ENCODE results near the gene PPP2R2C. TPM values are rescaled to one million over a fixed set of nuclear protein-coding genes. Genes with fewer than 3 reads are reported as not detected.

The PPP2R2C gene
- total and polyA plus RNA-seq, 2 experiments from 2014 or later = not detected

DNA sequence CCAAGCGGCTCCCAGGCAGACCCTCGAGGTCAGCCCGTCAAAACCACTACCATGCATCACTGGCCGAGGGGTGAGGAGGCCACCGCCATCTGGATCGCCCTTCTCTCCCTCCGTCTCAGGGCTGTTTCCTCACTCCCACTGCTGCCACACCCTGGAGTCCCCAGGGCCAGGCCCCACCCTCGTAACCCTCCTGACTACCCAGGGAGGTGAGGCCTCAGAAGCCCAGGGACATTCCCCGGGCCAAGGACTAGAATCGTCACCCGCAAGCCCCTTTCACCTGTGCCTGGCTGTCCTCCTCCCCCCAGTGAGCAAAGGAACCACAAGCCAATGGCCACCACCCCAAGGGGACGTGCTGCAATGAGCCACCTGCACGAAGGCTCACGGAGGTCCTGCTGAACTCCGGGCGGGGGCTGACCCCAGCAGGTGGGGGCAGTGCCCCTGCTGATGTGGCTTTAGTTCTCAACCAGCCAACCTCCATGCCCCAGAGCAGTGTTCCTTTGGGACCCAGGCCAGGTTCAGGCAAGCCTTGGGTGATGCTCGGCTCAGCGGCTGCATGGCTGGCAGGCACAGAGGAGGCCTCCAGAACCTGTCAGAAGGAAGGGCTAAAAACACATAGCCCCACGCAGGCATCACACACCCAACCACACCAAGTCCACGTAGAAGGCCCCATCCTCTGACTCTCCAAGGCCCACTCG is 23.8 kb downstream of the PPP2R2C start:
- H2AFZ ChIP-seq = no peak overlapping the region
- H3K9me3 ChIP-seq (ENCODE audit: low read depth) = no peaks in the 10 kb centered on the region
- H3K4me3 ChIP-seq = no peak overlapping the region
- TF ChIP-seq EZH2 (IDR thresholded peaks at IDR 0.05; ENCODE audit: insufficient read depth, poor library complexity, severe bottlenecking) (no peak), EZH2phosphoT487 (IDR thresholded peaks at IDR 0.05; ENCODE audit: insufficient read depth, low read depth) (no peak)
- no peaks in the 10 kb centered on the region for H3K9me2 ChIP-seq (ENCODE audit: insufficient read depth)
- H3K9ac ChIP-seq = no peak overlapping the region
- no peaks in the 10 kb centered on the region for H4K20me1 ChIP-seq (ENCODE audit: insufficient read depth)
- peaks cover 26% of the 10 kb centered on the region for H3K27me3 ChIP-seq (replicated peaks; ENCODE audit: insufficient read depth)
- no peaks in the 10 kb centered on the region for H3F3A ChIP-seq (ENCODE audit: insufficient read depth)
- WGBS, 2 experiments (ENCODE audit: low coverage in 1 of 2, low lambda C conversion rate in 2 of 2, missing lambda C conversion rate in 2 of 2) = 55 to 60% methylated on average over 18 to 21 of the region's 21 CpGs
- no peaks in the 10 kb centered on the region for H3K4me1 ChIP-seq (ENCODE audit: insufficient read depth)
- no peak overlapping the region for H3K27ac ChIP-seq
- no peak for DNase-seq
- in situ Hi-C loops (cut with MboI) = no loop called here
- H3K36me3 ChIP-seq (ENCODE audit: low read depth) = no peaks in the 10 kb centered on the region
- H3K4me2 ChIP-seq (ENCODE audit: unreplicated experiment) = no peak overlapping the region
- no peaks in the 10 kb centered on the region for H3K79me2 ChIP-seq (ENCODE audit: insufficient read depth)

DNA sequence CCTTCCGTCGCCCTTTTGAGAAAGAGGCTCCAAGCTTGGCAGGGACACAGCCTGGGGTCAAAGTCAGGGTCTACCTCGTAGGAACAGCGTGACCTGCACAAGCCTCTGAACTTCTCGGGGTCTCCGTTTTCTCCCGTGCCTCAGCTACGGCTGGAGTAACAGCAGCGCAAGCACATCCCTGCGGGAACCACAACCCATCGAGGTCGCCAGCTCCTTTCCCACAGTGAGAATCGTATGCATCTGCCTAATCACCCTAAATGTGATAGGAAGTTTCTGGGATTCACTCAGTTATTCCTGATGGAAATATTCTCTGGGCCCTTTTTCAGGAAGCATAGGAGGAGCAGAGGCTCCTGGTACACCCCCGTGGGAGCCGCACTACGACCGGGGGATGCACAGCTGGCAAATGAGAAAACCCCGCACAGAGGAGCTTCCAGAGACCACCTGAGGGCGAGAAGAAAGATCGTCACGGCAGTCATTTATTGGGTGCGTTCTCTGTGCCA is 24.7 kb downstream of the PPP2R2C start:
- no peak for DNase-seq
- no peaks in the 10 kb centered on the region for H3K79me2 ChIP-seq (ENCODE audit: insufficient read depth)
- H3F3A ChIP-seq (ENCODE audit: insufficient read depth) = no peaks in the 10 kb centered on the region
- H3K9ac ChIP-seq = no peak overlapping the region
- H3K4me3 ChIP-seq = no peak overlapping the region
- H3K4me2 ChIP-seq (ENCODE audit: unreplicated experiment) = no peak overlapping the region
- no peaks in the 10 kb centered on the region for H3K9me2 ChIP-seq (ENCODE audit: insufficient read depth)
- H3K27ac ChIP-seq = no peak overlapping the region
- H2AFZ ChIP-seq = no peak overlapping the region
- H3K4me1 ChIP-seq (ENCODE audit: insufficient read depth) = no peaks in the 10 kb centered on the region
- TF ChIP-seq EZH2 (IDR thresholded peaks at IDR 0.05; ENCODE audit: insufficient read depth, poor library complexity, severe bottlenecking) (no peak), EZH2phosphoT487 (IDR thresholded peaks at IDR 0.05; ENCODE audit: insufficient read depth, low read depth) (no peak)
- peaks cover 26% of the 10 kb centered on the region for H3K27me3 ChIP-seq (replicated peaks; ENCODE audit: insufficient read depth)
- no peaks in the 10 kb centered on the region for H3K9me3 ChIP-seq (ENCODE audit: low read depth)
- H3K36me3 ChIP-seq (ENCODE audit: low read depth) = no peaks in the 10 kb centered on the region
- in situ Hi-C loops (cut with MboI) = no loop called here
- H4K20me1 ChIP-seq (ENCODE audit: insufficient read depth) = no peaks in the 10 kb centered on the region
- 26 to 31% methylated on average over 22 of the region's 22 CpGs for WGBS, 2 experiments (ENCODE audit: low coverage in 1 of 2, low lambda C conversion rate in 2 of 2, missing lambda C conversion rate in 2 of 2)

DNA sequence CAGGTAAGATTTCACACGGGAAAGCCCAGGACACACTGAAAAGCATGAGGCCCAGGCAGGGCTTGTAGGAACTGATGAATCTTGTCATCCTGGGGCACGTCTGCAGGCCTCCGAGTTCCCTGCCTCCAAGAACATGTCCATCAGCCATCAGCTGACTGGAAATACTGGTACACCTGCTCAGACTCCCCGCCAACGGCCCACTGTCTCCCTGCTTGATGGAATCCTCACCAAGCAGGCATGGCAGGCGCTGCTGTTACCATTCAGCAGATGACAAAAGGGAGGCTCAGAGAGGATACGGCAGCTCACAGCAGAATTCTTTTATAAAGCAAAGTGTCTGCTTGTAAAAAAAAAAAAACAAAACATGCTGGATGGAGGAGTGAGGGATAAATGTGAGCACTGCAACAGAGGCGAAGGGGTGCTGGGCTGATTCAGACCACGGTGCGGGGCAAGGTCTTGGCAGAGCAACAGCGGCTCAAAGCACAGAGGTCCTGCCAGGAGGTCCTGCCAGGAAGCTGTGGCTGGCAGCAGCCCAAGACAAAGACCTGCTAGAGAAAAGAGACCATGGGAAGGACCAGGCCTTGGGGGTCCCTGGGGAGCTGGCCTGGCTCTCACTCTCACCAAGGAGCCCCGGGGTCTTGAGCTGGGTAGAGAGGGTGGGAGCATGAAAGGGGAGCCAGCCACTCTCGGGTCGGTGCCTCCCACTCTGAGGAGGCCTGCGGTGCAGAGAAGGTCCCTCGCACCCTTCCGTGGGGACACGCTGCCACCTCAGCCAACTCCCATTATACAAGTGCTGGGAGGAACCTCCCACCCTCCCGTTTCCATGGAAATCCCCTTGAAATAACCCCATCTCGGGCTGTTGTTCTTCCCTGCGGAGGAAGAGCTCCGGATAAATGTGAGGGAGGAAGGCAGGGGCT is 25.6 kb downstream of the PPP2R2C start:
- WGBS, 2 experiments (ENCODE audit: low coverage in 1 of 2, low lambda C conversion rate in 2 of 2, missing lambda C conversion rate in 2 of 2) = 14 to 18% methylated on average over 22 of the region's 22 CpGs
- no peak overlapping the region for H2AFZ ChIP-seq
- H3F3A ChIP-seq (ENCODE audit: insufficient read depth) = no peaks in the 10 kb centered on the region

DNA sequence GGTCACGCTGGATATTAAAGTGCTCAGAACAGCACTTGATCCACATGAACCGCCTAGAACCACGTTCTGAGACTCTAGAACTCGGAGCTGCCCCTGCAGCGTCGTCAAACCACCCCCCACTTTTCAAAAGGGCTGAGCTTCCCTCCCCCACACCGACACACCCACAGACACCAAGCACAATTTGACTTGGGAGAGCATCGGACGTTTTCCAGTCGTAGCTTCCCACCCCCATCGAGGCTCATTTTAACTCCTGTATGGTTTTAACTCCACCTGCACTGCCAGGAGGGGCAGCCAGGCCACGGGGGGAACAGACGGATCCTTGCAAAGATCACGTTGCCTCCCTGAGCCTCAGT is 26.3 kb downstream of the PPP2R2C start:
- Histone ChIP-seq H4K20me1 (ENCODE audit: insufficient read depth) (no peaks in the 10 kb centered on the region), H2AFZ (no peak overlapping the region), H3K9ac (no peak overlapping the region), H3F3A (ENCODE audit: insufficient read depth) (no peaks in the 10 kb centered on the region), H3K36me3 (ENCODE audit: low read depth) (no peaks in the 10 kb centered on the region), H3K9me2 (ENCODE audit: insufficient read depth) (no peaks in the 10 kb centered on the region), H3K4me2 (ENCODE audit: unreplicated experiment) (no peak overlapping the region), H3K4me3 (no peak overlapping the region), H3K4me1 (ENCODE audit: insufficient read depth) (no peaks in the 10 kb centered on the region), H3K9me3 (ENCODE audit: low read depth) (no peaks in the 10 kb centered on the region), H3K79me2 (ENCODE audit: insufficient read depth) (no peaks in the 10 kb centered on the region), H3K27ac (no peak overlapping the region), H3K27me3 (replicated peaks; ENCODE audit: insufficient read depth) (peaks cover 18% of the 10 kb centered on the region)
- DNase-seq = no peak
- in situ Hi-C loops (cut with MboI) = no loop called here
- WGBS, 2 experiments (ENCODE audit: low coverage in 1 of 2, low lambda C conversion rate in 2 of 2, missing lambda C conversion rate in 2 of 2) = 40 to 44% methylated on average over 14 of the region's 14 CpGs
- TF ChIP-seq EZH2phosphoT487 (IDR thresholded peaks at IDR 0.05; ENCODE audit: insufficient read depth, low read depth) (no peak), EZH2 (IDR thresholded peaks at IDR 0.05; ENCODE audit: insufficient read depth, poor library complexity, severe bottlenecking) (no peak)

More for the DNA sequence above, 25.6 kb downstream of the PPP2R2C start:
- H3K27me3 ChIP-seq (replicated peaks; ENCODE audit: insufficient read depth) = peaks cover 23% of the 10 kb centered on the region
- DNase-seq = no peak
- H3K79me2 ChIP-seq (ENCODE audit: insufficient read depth) = no peaks in the 10 kb centered on the region
- H3K9me2 ChIP-seq (ENCODE audit: insufficient read depth) = no peaks in the 10 kb centered on the region
- no peaks in the 10 kb centered on the region for H3K4me1 ChIP-seq (ENCODE audit: insufficient read depth)
- in situ Hi-C loops (cut with MboI) = no loop called here
- H3K4me3 ChIP-seq = no peak overlapping the region
- no peaks in the 10 kb centered on the region for H3K36me3 ChIP-seq (ENCODE audit: low read depth)
- no peak overlapping the region for H3K9ac ChIP-seq
- no peak overlapping the region for H3K27ac ChIP-seq
- H3K9me3 ChIP-seq (ENCODE audit: low read depth) = no peaks in the 10 kb centered on the region
- no peaks in the 10 kb centered on the region for H4K20me1 ChIP-seq (ENCODE audit: insufficient read depth)
- no peak for TF ChIP-seq EZH2phosphoT487 (IDR thresholded peaks at IDR 0.05; ENCODE audit: insufficient read depth, low read depth)
- no peak for TF ChIP-seq EZH2 (IDR thresholded peaks at IDR 0.05; ENCODE audit: insufficient read depth, poor library complexity, severe bottlenecking)
- H3K4me2 ChIP-seq (ENCODE audit: unreplicated experiment) = no peak overlapping the region
